NCI-H128 (cell line): ENCODE measurements around the gene COX4I1.
"Not testable (repeated sequence)": the region's sequence is repeated elsewhere in the genome, so short reads cannot be mapped to it uniquely, and the experiment has no call there.

Experiments
- DNase-seq: peaks from one replicate; lab custom pipeline; 2025; ENCODE audit not compliant: unreplicated experiment; lab: John Stamatoyannopoulos, UW

COX4I1 gene

DNA sequence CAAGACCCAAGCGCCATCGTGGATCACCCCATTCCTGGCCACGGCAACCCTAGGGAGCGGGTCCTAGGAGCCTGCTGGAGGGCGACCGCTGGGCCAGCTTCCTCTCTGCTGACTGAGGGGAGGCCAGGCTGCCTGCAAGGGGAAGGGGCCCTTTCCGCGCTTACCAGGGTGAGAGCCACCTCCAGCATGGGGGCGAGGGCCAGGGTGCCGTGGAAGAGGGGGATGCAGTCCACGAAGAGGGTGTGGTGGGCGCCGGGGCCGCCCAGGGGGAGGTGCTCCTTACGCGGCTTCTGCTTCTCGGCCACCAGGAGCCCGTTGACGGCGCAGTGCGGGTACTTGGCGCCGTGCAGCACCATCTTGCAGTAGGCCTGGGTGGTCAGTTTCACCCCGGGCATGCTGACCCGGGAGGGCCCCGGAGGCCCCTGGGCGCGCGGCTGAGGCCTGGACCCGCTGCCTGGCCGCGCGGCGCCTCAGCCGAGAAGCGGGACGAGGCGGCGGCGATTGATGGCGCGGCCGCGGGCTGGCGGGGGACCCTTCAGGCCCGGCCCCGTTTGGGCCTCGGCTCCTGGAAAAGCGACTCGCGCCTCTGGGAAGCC is 496 bp upstream of the COX4I1 start:
- no peak for DNase-seq

GRCh38 chr16:85800321-85800669 is 800 bp downstream of the COX4I1 start:
- no peak for DNase-seq

DNA sequence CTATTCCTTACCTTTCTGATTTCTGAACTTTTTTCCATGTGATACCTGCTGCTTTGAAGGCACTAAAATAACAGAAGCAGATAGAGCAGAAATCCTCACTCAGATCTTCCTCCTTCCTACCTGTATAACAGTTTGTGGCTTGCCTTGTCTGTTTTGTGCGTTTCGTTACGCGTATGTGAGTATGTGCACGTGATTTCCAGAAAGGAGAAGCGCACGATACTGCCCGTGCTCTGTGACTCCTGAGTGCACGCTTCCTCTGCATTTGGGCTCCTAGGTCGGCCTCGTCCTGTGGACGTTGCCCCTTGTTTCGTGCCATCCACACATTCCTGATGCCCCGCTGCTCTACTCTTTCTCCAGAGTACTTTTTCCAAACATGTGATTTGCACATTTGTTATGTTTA is 4.1 kb downstream of the COX4I1 start:
- DNase-seq = no peak

- no peak for DNase-seq
Measured at GRCh38 chr16:85805442-85806045, 6.0 kb downstream of the COX4I1 start.

GRCh38 chr16:85806539-85806938 is 7.0 kb downstream of the COX4I1 start:
- no peak for DNase-seq

DNA sequence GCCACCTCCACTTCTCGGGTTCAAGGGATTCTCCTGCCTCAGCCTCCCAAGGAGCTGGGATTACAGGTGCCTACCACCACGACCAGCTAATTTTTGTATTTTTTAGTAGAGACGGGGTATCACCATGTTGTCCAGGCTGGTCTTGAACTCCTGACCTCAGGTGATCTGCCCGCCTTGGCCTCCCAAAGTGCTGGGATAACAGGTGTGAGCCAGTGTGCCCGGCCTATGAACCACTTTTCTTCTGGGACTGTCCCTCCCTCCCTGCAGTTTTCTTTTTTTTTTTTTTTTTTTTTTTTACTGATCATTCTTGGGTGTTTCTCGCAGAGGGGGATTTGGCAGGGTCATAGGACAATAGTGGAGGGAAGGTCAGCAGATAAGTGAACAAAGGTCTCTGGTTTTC is 7.8 kb downstream of the COX4I1 start:
- not testable (repeated sequence) for DNase-seq

- DNase-seq = not testable (repeated sequence)
Measured at GRCh38 chr16:85808104-85808503, 8.6 kb downstream of the COX4I1 start.

- DNase-seq = no peak
Measured at GRCh38 chr16:85808926-85809325, 9.4 kb downstream of the COX4I1 start.

DNA sequence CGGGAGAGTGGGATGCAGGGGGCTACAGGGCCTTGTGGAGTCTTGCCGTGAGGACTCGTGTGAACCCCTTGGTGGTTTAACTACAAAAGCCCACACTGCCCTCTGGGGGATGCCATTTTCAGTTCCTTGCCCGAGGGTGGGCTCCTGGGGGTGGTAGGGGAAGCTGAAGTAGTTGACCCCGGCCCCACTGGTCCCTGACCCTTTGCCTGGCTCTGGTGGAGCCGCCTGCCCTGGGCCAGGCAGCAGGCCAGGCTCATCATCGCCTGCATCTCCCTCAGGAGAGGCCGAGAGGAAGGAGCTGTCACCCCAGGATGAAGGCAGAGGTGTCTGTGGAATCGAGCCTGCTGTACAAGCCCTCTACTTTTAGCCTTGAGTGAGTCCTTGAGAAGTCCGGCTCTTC is 10.2 kb downstream of the COX4I1 start:
- DNase-seq = no peak

- no peak for DNase-seq
Measured at GRCh38 chr16:85810097-85810741, 10.7 kb downstream of the COX4I1 start.

- no peak for DNase-seq
Measured at GRCh38 chr16:85810742-85811115, 11.2 kb downstream of the COX4I1 start.

- DNase-seq = no peak
Measured at GRCh38 chr16:85812031-85812807, 12.7 kb downstream of the COX4I1 start.

GRCh38 chr16:85812811-85813700 is 13.6 kb downstream of the COX4I1 start:
- no peak for DNase-seq

DNA sequence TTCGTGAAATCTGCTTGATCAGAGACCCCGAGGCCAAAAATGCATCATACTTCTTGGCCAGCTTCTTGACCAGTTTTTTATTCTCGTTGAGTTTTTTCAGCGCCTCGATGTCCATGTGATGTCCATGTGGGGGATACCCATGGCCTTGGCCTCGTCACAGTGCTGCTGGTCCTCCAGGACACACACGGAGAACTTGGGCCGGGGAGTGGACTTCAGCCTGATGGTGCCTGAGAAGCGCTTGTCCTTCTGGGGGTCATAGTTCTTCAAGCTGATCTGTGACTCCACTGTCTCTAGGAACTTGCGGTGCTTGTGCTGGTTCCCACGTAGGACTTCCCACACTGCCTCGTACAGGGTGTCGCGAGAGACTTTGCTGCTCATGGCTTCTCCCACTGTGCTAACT is 16.7 kb downstream of the COX4I1 start:
- no peak for DNase-seq

GRCh38 chr16:85817195-85817594 is 17.7 kb downstream of the COX4I1 start:
- DNase-seq = not testable (repeated sequence)

GRCh38 chr16:85819245-85819644 is 19.8 kb downstream of the COX4I1 start:
- DNase-seq = no peak

DNA sequence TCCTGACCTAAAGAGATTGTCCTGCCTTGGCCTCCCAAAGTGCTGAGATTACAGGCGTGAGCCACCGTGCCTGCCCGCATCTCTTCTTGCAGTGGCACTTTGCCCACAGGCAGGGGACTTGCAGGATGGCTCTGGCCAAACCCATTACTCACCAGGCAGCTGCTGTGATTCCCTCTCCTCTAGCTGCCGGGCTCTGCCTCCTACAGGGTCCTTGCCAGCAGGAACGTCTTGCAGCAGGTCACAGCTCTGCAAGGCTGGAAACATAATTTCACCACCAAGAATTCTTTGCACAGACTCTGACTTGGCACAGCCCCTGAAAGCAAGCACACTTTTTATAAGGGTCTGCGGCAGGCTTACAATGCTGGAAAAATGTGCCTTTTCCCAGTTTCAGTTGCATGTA is 20.3 kb downstream of the COX4I1 start:
- DNase-seq = no peak

DNA sequence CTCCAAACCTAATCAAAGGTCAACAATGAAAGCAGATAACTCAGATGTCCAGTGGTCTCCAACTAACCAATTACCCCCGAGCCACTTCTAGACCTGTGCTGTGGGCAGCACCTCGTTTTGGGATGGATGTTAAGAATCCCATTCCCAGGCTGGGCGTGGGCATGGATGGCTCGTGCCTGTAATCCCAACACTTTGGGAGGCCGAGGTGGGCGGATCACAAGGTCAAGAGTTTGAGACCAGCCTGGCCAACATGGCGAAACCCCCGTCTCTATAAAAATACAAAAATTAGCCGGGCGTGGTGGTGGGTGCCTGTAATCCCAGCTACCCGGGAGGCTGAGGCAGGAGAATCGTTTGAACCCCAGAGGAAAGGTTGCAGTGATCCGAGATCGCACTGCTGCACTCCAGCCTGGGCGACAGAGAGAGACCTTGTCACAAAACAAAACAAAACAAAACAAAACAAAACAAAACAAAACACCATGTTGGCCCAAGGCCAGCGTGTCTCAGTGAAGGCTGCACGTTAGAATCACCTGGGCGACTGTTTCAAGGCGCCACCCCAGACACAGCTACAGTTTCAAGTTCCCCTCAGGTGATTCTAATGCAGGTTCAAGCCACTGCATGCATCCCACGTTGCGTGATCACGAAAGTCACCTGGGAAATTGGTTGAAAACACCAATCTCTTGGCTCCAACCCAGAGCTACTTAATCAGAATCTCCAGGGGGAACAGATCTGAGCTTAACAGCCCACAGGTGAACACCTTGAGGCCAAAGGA is 21.3 kb downstream of the COX4I1 start:
- no peak for DNase-seq

DNA sequence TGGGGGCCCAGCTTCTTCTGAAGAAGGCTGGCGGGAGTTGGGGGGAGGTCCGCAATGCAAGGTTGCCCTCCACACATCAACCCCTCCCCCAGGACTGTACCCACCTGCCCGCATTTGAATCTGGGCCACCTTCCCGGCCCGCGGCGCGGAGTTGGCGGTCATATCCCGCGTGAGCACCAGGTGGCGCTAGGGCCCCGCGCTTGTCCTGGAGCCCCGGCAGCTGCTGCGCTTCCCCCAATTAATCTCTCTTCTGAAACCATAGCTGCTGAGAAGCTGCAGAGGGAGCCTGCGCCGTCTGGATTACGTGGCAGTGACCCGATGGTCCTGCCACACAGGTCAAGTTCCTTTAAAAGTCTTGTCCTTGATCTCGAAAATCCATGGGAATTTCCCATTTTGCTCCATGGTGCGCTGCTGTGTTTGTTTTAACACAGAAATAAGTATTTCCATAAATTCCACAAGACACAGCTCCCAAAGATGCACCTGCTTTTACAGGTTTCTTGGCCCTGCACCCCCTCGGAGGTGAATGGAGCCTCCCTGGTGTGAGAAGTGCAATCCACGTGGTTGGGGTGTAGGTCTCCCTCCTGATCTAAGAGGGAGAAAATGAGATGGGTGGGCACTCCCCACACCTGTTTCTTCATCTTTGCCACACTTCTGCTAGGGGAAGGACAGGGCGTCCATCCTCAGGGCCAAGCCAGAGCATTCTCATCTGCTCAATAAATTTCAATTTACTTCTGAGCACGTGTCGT is 22.1 kb downstream of the COX4I1 start:
- peak; percentile 33 for DNase-seq

DNA sequence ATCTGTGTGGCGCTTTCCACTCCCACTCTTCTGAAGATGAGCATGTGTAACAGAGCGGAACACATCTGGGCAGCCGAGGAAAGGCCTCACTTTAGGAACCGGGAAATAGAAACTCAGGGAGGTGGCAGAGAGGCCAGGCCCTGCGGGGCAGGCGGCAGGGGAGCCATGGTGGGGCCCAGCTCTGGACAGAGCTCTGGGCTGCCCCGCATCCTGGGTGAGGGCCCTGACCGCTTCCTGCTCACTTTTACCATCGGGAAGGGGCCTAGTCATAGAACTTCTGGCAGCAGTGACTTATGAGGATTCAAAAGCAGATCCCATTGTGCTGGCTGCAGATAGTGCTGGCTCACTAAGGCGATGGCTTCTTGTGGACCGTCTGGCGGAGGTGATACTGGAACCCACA is 22.6 kb downstream of the COX4I1 start:
- no peak for DNase-seq
